Esophagus (tissue), 2 donors: ENCODE measurements around the gene GIN1. TPM values are rescaled to one million over a fixed set of nuclear protein-coding genes. Genes with fewer than 3 reads are reported as not detected.
"Not testable (repeated sequence)": the region's sequence is repeated elsewhere in the genome, so short reads cannot be mapped to it uniquely, and the experiment has no call there.

ENCODE experiments used
- H3K27ac ChIP-seq, 2 donors: one replicate each; pipeline ENCODE4 v1.5.1; 2013; ENCODE audit warnings: low read depth in 2 of 2, mild to moderate bottlenecking in 2 of 2, inconsistent platforms in 1 of 2, low read length in 1 of 2, moderate library complexity in 1 of 2
- H3K27me3 ChIP-seq, 2 donors: one replicate each; pipeline ENCODE4 v1.6.1; 2013; ENCODE audit warnings: low read length in 2 of 2, control low read depth in 1 of 2, mild to moderate bottlenecking in 1 of 2; ENCODE audit not compliant: insufficient read depth in 2 of 2, control insufficient read depth in 1 of 2
- H3K36me3 ChIP-seq, 2 donors: one replicate each; pipeline ENCODE4 v1.6.1; 2013; ENCODE audit warnings: low read length in 1 of 2; ENCODE audit not compliant: control insufficient read depth in 2 of 2, insufficient read depth in 2 of 2
- H3K4me1 ChIP-seq, 2 donors: one replicate each; pipeline ENCODE4 v1.6.1; 2013; ENCODE audit warnings: low read length in 1 of 2; ENCODE audit not compliant: control insufficient read depth in 2 of 2, insufficient read depth in 2 of 2
- H3K4me3 ChIP-seq, 2 donors: one replicate each; pipeline ENCODE4 v1.5.1; 2013; ENCODE audit warnings: low read length in 2 of 2, mild to moderate bottlenecking in 2 of 2, low read depth in 1 of 2, moderate library complexity in 1 of 2
- H3K9me3 ChIP-seq, 2 donors: one replicate each; pipeline ENCODE4 v1.6.1; 2013; ENCODE audit warnings: mild to moderate bottlenecking in 2 of 2, low read depth in 1 of 2, low read length in 1 of 2, moderate library complexity in 1 of 2; ENCODE audit not compliant: control insufficient read depth in 2 of 2, insufficient read depth in 1 of 2
- WGBS, 2 donors: extraction: QIAGEN DNeasy Blood & Tissue Kit; methylation state at CpG; one replicate each; pipeline ENCODE4 v1.1.7; 2013; 5-methylcytosine and 5-hydroxymethylcytosine counted together
- polyA plus RNA-seq, 2 donors: library from polyadenylated mRNA; stranded (reverse); fragments of 200-250 nt; gene quantifications; one replicate each; pipeline ENCODE4 v1.2.3, GENCODE V29; 2013
- donor health status: healthy with polysubstance abuse.
- donor health status: Bipolar disorder and iron deficiency.

The GIN1 gene
- polyA plus RNA-seq, 2 donors, result 2.2 to 2.6 TPM

- Histone ChIP-seq H3K27me3 (no peaks in the 10 kb centered on the region), H3K4me3 (no peak overlapping the region), H3K27ac (no peak overlapping the region), H3K36me3 (no peaks in the 10 kb centered on the region), H3K9me3 (no peaks in the 10 kb centered on the region), H3K4me1 (no peaks in the 10 kb centered on the region)
- 79 to 87% methylated on average over 3 of the region's 3 CpGs for WGBS, 2 donors
Observed at GRCh38 chr5:103059525-103059924, 60.4 kb downstream of the GIN1 start.

DNA sequence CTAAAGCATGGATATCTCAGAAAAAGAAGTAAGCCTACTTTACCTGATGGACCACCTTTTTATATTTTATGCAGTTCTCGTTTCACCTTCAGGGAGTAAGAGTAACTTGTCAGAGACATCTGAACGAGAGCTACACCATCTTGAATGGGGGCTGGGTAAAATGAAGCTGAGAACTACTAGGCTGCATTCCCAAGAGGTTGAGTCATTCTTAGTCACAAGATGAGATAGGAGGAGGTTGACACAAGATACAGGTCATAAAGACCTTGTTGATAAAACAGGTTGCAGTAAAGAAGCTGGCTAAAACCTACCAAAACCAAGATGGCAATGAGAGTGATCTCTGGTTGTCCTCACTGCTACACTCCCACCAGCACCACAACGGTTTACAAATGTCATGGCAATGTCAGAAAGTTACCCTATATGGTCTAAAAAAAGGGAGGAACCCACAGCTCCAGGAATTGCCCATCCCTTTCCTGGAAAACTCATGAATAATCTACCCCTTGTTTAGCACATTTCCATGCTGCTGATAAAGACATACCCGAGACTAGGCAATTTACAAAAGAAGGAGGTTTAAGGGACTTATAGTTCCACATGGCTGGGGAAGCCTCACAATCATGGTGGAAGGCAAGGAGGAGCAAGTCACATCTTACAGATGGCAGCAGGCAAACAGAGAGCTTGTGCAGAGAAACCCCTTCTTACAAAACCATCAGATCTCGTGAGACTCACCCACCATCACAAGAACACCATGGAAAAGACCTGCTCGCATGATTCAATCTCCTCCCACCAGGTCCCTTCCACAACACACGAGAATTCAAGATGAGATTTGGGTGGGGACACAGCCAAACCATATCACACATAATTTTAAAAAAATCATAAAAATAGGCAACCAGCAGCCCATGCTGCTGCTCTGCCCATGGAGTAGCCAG lies 62.5 kb downstream of the GIN1 start:
- Histone ChIP-seq H3K27ac (no peak overlapping the region), H3K4me3 (no peak overlapping the region), H3K27me3 (no peaks in the 10 kb centered on the region), H3K4me1 (no peaks in the 10 kb centered on the region), H3K36me3 (no peaks in the 10 kb centered on the region), H3K9me3 (no peaks in the 10 kb centered on the region)
- 75 to 83% methylated on average over 7 of the region's 7 CpGs for WGBS, 2 donors

GRCh38 chr5:103046706-103047105 lies 73.2 kb downstream of the GIN1 start:
- H3K27ac ChIP-seq, H3K36me3 ChIP-seq, H3K4me1 ChIP-seq, H3K9me3 ChIP-seq, H3K27me3 ChIP-seq, H3K4me3 ChIP-seq: not testable (repeated sequence)
- WGBS, 2 donors, result 91 to 95% methylated on average over 22 of the region's 22 CpGs

GRCh38 chr5:103041071-103041676 lies 78.8 kb downstream of the GIN1 start:
- H3K4me1 ChIP-seq, result no peaks in the 10 kb centered on the region

GRCh38 chr5:103037673-103038455 lies 82.1 kb downstream of the GIN1 start:
- 86 to 87% methylated on average over 4 of the region's 4 CpGs for WGBS, 2 donors
- H3K4me3 ChIP-seq, result no peak overlapping the region
- no peaks in the 10 kb centered on the region for H3K4me1 ChIP-seq
- no peaks in the 10 kb centered on the region for H3K9me3 ChIP-seq
- no peaks in the 10 kb centered on the region for H3K27me3 ChIP-seq
- no peaks in the 10 kb centered on the region for H3K36me3 ChIP-seq
- H3K27ac ChIP-seq, result no peak overlapping the region

More at GRCh38 chr5:103041071-103041676, 78.8 kb downstream of the GIN1 start:
- no peaks in the 10 kb centered on the region for H3K36me3 ChIP-seq
- H3K27me3 ChIP-seq, result no peaks in the 10 kb centered on the region
- 37 to 40% methylated on average over 4 of the region's 4 CpGs for WGBS, 2 donors
- no peak overlapping the region for H3K4me3 ChIP-seq
- H3K9me3 ChIP-seq, result no peaks in the 10 kb centered on the region
- H3K27ac ChIP-seq, result no peak overlapping the region

DNA sequence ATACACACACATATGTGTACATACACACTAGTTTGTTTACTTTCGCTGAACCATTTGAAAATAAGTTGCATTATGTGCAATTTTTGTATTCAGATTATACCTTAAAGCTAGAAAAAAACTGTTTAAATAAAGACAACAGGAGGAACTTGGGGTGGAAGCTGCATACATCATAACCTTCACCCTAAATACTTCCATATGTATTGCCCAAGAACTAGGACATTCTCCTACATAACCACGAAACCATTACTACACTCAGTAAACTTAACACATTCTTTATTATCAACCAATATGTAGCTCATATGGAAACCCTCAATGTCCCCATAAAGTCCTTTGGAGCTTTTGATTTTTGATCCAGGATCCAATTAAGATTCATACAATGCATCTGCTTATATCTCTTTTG lies 83.3 kb downstream of the GIN1 start:
- no peaks in the 10 kb centered on the region for H3K9me3 ChIP-seq

More for the DNA sequence above, 83.3 kb downstream of the GIN1 start:
- Histone ChIP-seq H3K27ac (no peak overlapping the region), H3K36me3 (peaks cover 0 to 7% of the 10 kb centered on the region in 2 donors), H3K27me3 (no peaks in the 10 kb centered on the region), H3K4me1 (peaks cover 0 to 3% of the 10 kb centered on the region in 2 donors), H3K4me3 (no peak overlapping the region)
- 87 to 90% methylated on average over 2 of the region's 2 CpGs for WGBS, 2 donors

Other genes starting within 250 kb of the GIN1 start
- gene PPIP5K2, start 163 bp upstream of the GIN1 start, polyA plus RNA-seq, result 10 to 100 TPM; 10.5 to 15.1 TPM
- gene MACIR, start 138.6 kb upstream of the GIN1 start, polyA plus RNA-seq, result 1 to 10 TPM; 3.0 to 3.8 TPM